ENCODE data around the gene GJA1.

DNA sequence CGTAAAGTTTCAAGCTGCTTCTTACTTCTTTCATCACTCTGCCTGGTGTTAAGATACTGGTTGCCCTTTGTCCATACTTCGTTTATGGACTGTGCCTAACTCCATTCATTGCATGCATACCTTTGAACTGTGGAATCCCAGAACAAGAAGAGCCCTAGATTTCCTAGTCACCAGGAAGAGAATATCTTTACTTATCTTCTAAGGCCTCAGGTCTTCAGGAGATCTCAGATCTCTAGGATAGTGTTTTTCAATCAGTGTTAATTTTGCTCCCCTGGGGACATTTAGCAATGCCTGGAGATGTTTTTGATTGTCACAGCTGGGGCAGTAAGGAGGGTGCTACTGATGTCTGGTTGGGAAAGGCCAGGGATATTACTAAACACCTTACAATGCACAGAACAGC, 35.5 kb upstream of the GJA1 start:
- TF ChIP-seq, protein P1, sequence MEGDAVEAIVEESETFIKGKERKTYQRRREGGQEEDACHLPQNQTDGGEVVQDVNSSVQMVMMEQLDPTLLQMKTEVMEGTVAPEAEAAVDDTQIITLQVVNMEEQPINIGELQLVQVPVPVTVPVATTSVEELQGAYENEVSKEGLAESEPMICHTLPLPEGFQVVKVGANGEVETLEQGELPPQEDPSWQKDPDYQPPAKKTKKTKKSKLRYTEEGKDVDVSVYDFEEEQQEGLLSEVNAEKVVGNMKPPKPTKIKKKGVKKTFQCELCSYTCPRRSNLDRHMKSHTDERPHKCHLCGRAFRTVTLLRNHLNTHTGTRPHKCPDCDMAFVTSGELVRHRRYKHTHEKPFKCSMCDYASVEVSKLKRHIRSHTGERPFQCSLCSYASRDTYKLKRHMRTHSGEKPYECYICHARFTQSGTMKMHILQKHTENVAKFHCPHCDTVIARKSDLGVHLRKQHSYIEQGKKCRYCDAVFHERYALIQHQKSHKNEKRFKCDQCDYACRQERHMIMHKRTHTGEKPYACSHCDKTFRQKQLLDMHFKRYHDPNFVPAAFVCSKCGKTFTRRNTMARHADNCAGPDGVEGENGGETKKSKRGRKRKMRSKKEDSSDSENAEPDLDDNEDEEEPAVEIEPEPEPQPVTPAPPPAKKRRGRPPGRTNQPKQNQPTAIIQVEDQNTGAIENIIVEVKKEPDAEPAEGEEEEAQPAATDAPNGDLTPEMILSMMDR (IDR thresholded peaks at IDR 0.05), result no peak
- TF ChIP-seq ZFX (IDR thresholded peaks at IDR 0.05; ENCODE audit: borderline replicate concordance), result no peak
